ENCODE results near the gene SERPIND1. TPM values are rescaled to one million over a fixed set of nuclear protein-coding genes. Genes with fewer than 3 reads are reported as not detected.

The SERPIND1 gene
- total RNA-seq, 1 donor from 2014 or later, result not detected

- DNase-seq (ENCODE audit: low read depth) (no peak), FAIRE-seq (no peak)
- Histone ChIP-seq H3K36me3 (ENCODE audit: insufficient read depth, low read length) (peaks cover 18% of the 10 kb centered on the region), H3K27ac (ENCODE audit: low read depth, low read length) (no peak overlapping the region), H3K9ac (ENCODE audit: low read length) (no peak overlapping the region), H3K4me2 (ENCODE audit: low read length) (no peak overlapping the region), H3K27me3 (ENCODE audit: insufficient read depth, low read length) (no peaks in the 10 kb centered on the region), H3K79me2 (ENCODE audit: insufficient read depth, low read length) (no peaks in the 10 kb centered on the region), H2AFZ (ENCODE audit: low read depth, low read length) (no peak overlapping the region), H3K9me3 (ENCODE audit: insufficient read depth, low read depth, low read length) (no peaks in the 10 kb centered on the region), H3K4me1 (ENCODE audit: insufficient read depth, low read length) (no peaks in the 10 kb centered on the region), H3K4me3 (ENCODE audit: insufficient read depth, low read depth, low read length) (no peak overlapping the region), H4K20me1 (ENCODE audit: insufficient read depth, low read length) (no peaks in the 10 kb centered on the region)
- Mint-ChIP-seq H3K27ac (ENCODE audit: unreplicated experiment) (no peak overlapping the region), H3K27me3 (ENCODE audit: low read depth, unreplicated experiment) (no peaks in the 10 kb centered on the region), H3K4me1 (ENCODE audit: low read depth, unreplicated experiment) (no peaks in the 10 kb centered on the region), H3K36me3 (ENCODE audit: low read depth, unreplicated experiment) (peaks cover 20% of the 10 kb centered on the region), H3K9me3 (ENCODE audit: unreplicated experiment) (peaks cover 2% of the 10 kb centered on the region), H3K4me3 (ENCODE audit: unreplicated experiment) (no peak overlapping the region)
- TF ChIP-seq CTCF (IDR thresholded peaks at IDR 0.05; ENCODE audit: insufficient read depth, low read depth, low read length) (no peak), EZH2 (IDR thresholded peaks at IDR 0.05; ENCODE audit: insufficient read depth, low read length) (no peak)
Observed at GRCh38 chr22:20742764-20743163, 31.1 kb upstream of the SERPIND1 start.

GRCh38 chr22:20744456-20744855, 29.5 kb upstream of the SERPIND1 start:
- Mint-ChIP-seq H3K9me3 (ENCODE audit: unreplicated experiment) (peaks cover 2% of the 10 kb centered on the region), H3K4me3 (ENCODE audit: unreplicated experiment) (no peak overlapping the region), H3K4me1 (ENCODE audit: low read depth, unreplicated experiment) (peaks cover 10% of the 10 kb centered on the region), H3K36me3 (ENCODE audit: low read depth, unreplicated experiment) (peaks cover 15% of the 10 kb centered on the region), H3K27ac (ENCODE audit: unreplicated experiment) (no peak overlapping the region), H3K27me3 (ENCODE audit: low read depth, unreplicated experiment) (no peaks in the 10 kb centered on the region)
- no peaks in the 10 kb centered on the region for H3K27me3 ChIP-seq (ENCODE audit: insufficient read depth, low read length)
- no peak overlapping the region for H3K4me3 ChIP-seq (ENCODE audit: insufficient read depth, low read depth, low read length)
- FAIRE-seq (no peak), DNase-seq (ENCODE audit: low read depth) (no peak)
- H4K20me1 ChIP-seq (ENCODE audit: insufficient read depth, low read length), result no peaks in the 10 kb centered on the region
- H3K9me3 ChIP-seq (ENCODE audit: insufficient read depth, low read depth, low read length), result no peaks in the 10 kb centered on the region
- H3K36me3 ChIP-seq (ENCODE audit: insufficient read depth, low read length), result peaks cover 18% of the 10 kb centered on the region
- H3K79me2 ChIP-seq (ENCODE audit: insufficient read depth, low read length), result no peaks in the 10 kb centered on the region
- TF ChIP-seq EZH2 (IDR thresholded peaks at IDR 0.05; ENCODE audit: insufficient read depth, low read length), result no peak
- TF ChIP-seq CTCF (IDR thresholded peaks at IDR 0.05; ENCODE audit: insufficient read depth, low read depth, low read length), result no peak
- no peak overlapping the region for H3K4me2 ChIP-seq (ENCODE audit: low read length)
- no peak overlapping the region for H3K27ac ChIP-seq (ENCODE audit: low read depth, low read length)
- H3K4me1 ChIP-seq (ENCODE audit: insufficient read depth, low read length), result peaks cover 10% of the 10 kb centered on the region
- no peak overlapping the region for H3K9ac ChIP-seq (ENCODE audit: low read length)
- H2AFZ ChIP-seq (ENCODE audit: low read depth, low read length), result no peak overlapping the region

GRCh38 chr22:20745119-20745518, 28.8 kb upstream of the SERPIND1 start:
- FAIRE-seq (no peak), DNase-seq (ENCODE audit: low read depth) (no peak)
- Histone ChIP-seq H3K27ac (ENCODE audit: low read depth, low read length) (no peak overlapping the region), H4K20me1 (ENCODE audit: insufficient read depth, low read length) (no peaks in the 10 kb centered on the region), H3K27me3 (ENCODE audit: insufficient read depth, low read length) (no peaks in the 10 kb centered on the region), H3K9me3 (ENCODE audit: insufficient read depth, low read depth, low read length) (no peaks in the 10 kb centered on the region), H3K4me3 (ENCODE audit: insufficient read depth, low read depth, low read length) (no peak overlapping the region), H3K4me1 (ENCODE audit: insufficient read depth, low read length) (peaks cover 16% of the 10 kb centered on the region), H3K79me2 (ENCODE audit: insufficient read depth, low read length) (no peaks in the 10 kb centered on the region), H3K9ac (ENCODE audit: low read length) (no peak overlapping the region), H2AFZ (ENCODE audit: low read depth, low read length) (no peak overlapping the region), H3K4me2 (ENCODE audit: low read length) (no peak overlapping the region), H3K36me3 (ENCODE audit: insufficient read depth, low read length) (peaks cover 18% of the 10 kb centered on the region)
- peaks cover 14% of the 10 kb centered on the region for H3K36me3 Mint-ChIP-seq (ENCODE audit: low read depth, unreplicated experiment)
- no peak overlapping the region for H3K4me3 Mint-ChIP-seq (ENCODE audit: unreplicated experiment)
- no peak for TF ChIP-seq EZH2 (IDR thresholded peaks at IDR 0.05; ENCODE audit: insufficient read depth, low read length)
- TF ChIP-seq CTCF (IDR thresholded peaks at IDR 0.05; ENCODE audit: insufficient read depth, low read depth, low read length), result no peak
- peaks cover under 1% of the 10 kb centered on the region for H3K9me3 Mint-ChIP-seq (ENCODE audit: unreplicated experiment)
- H3K27me3 Mint-ChIP-seq (ENCODE audit: low read depth, unreplicated experiment), result no peaks in the 10 kb centered on the region
- H3K4me1 Mint-ChIP-seq (ENCODE audit: low read depth, unreplicated experiment), result peaks cover 17% of the 10 kb centered on the region
- no peak overlapping the region for H3K27ac Mint-ChIP-seq (ENCODE audit: unreplicated experiment)
